Stimulated activated naive CD8-positive, alpha-beta T cell treated with anti-CD3 and anti-CD28 coated beads, Interleukin-15, Interleukin-2, amounts not matched to agents 100 U/mL and 50 U/mL, for 24 hours (primary cell): ENCODE data around the gene NDUFB2.
"Not testable (repeated sequence)": the region's sequence is repeated elsewhere in the genome, so short reads cannot be mapped to it uniquely, and the experiment has no call there.

Experiments
- ATAC-seq: fragments of 150-1000 bp; cut with Tn5 transposase; one replicate; pipeline ENCODE4 v1.10.0; 2021
- DNase-seq: peaks from one replicate; pipeline ENCODE4 v3.0.0; 2021

The NDUFB2 gene

GRCh38 chr7:140689199-140690152 is 7.0 kb upstream of the NDUFB2 start:
- DNase-seq = no peak
- no peak for ATAC-seq

- ATAC-seq = no peak
These were observed 5.0 kb upstream of the NDUFB2 start for GRCh38 chr7:140691376-140692045.

GRCh38 chr7:140693849-140694248 is 2.7 kb upstream of the NDUFB2 start:
- ATAC-seq, DNase-seq: not testable (repeated sequence)

More at GRCh38 chr7:140691376-140692045, 5.0 kb upstream of the NDUFB2 start:
- no peak for DNase-seq

GRCh38 chr7:140694592-140694991 is 1.9 kb upstream of the NDUFB2 start:
- DNase-seq = no peak
- no peak for ATAC-seq

- no peak for ATAC-seq
These were observed 1.1 kb upstream of the NDUFB2 start for GRCh38 chr7:140695381-140695780.

GRCh38 chr7:140696024-140696679 is 356 bp upstream of the NDUFB2 start:
- peak; percentile 91 for ATAC-seq
- DNase-seq = peak; percentile 97

More at GRCh38 chr7:140695381-140695780, 1.1 kb upstream of the NDUFB2 start:
- no peak for DNase-seq

- DNase-seq (no peak), ATAC-seq (no peak)
These were observed 1.1 kb downstream of the NDUFB2 start for GRCh38 chr7:140697447-140698143.

GRCh38 chr7:140698477-140698876 is 2.0 kb downstream of the NDUFB2 start:
- no peak for ATAC-seq
- DNase-seq = no peak

- no peak for ATAC-seq
- no peak for DNase-seq
These were observed 6.3 kb downstream of the NDUFB2 start for GRCh38 chr7:140702774-140703173.

GRCh38 chr7:140704205-140704604 is 7.7 kb downstream of the NDUFB2 start:
- ATAC-seq (no peak), DNase-seq (no peak)

- no peak for DNase-seq
- no peak for ATAC-seq
These were observed 10.6 kb downstream of the NDUFB2 start for GRCh38 chr7:140707132-140707531.

- not testable (repeated sequence) for ATAC-seq, DNase-seq
These were observed 12.3 kb downstream of the NDUFB2 start for GRCh38 chr7:140708764-140709163.

- ATAC-seq, DNase-seq: not testable (repeated sequence)
These were observed 15.9 kb downstream of the NDUFB2 start for GRCh38 chr7:140712392-140712791.

- DNase-seq = no peak
- ATAC-seq = no peak
These were observed 18.0 kb downstream of the NDUFB2 start for GRCh38 chr7:140714331-140715040.

GRCh38 chr7:140719721-140720120 is 23.2 kb downstream of the NDUFB2 start:
- ATAC-seq (no peak), DNase-seq (no peak)

GRCh38 chr7:140722254-140722653 is 25.7 kb downstream of the NDUFB2 start:
- DNase-seq (no peak), ATAC-seq (no peak)

GRCh38 chr7:140723006-140723405 is 26.5 kb downstream of the NDUFB2 start:
- ATAC-seq (peak; percentile 86), DNase-seq (peak; percentile 33)

GRCh38 chr7:140723574-140723973 is 27.1 kb downstream of the NDUFB2 start:
- ATAC-seq = no peak
- no peak for DNase-seq

GRCh38 chr7:140724706-140725105 is 28.2 kb downstream of the NDUFB2 start:
- ATAC-seq (no peak), DNase-seq (no peak)

- ATAC-seq = no peak
These were observed 29.8 kb downstream of the NDUFB2 start for GRCh38 chr7:140726281-140726680.

GRCh38 chr7:140732416-140732815 is 35.9 kb downstream of the NDUFB2 start:
- DNase-seq (no peak), ATAC-seq (no peak)

More at GRCh38 chr7:140726281-140726680, 29.8 kb downstream of the NDUFB2 start:
- DNase-seq = no peak
